ENCODE measurements around the gene TRIM72. TPM values are rescaled to one million over a fixed set of nuclear protein-coding genes. Genes with fewer than 3 reads are reported as not detected.

The TRIM72 gene
- total RNA-seq, 1 donor from 2014 or later = 2.4 TPM

DNA sequence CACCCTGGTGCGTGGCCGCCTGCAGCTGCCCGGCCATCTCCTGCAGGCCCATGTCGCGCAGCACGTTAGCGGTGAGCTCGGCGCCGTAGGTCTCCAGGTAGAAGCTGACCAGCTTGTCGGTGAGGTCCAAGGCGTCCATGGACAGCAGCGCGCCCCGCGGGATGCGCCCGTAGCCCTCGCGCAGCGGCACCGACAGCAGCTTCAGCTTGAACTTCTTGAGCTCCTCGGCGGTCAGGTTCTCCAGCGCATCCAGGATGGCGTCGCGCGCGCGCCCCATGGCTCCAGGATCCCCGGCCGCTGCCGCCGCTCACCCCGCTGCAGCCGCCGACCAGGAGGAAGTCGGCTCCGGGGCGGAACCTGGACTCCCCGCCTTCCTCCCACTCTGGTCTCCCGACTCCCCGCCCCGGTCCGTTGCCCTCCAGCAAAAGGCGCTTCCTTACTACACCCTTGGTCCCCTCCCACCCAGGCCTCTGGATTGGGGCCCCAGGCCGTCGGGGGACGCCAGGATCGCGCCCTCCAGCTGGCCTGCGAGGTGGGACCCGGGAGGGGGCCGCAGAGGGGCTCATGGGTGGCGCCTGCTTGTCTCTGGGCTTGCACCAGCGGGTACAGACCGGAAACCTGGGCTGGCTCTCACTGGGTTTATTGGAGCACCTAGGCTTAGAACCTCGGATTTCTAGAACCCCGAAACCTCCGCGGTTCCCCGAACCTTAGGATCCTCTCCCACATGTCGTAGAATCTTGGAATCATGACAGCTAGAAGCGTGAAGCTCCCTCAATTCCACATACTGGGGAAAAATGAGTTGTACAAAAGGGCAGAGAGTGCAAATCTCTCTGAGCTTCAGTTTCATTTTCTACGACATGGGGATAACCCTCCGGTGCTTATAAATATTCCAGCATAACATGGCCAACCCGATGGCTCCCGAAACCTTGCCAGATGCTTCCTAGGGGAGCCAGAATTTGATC, 11.2 kb upstream of the TRIM72 start, which contains the start of gene PYCARD:
PYCARD (minus strand) TSS at position 347 of the 962 bp plus-strand sequence; CDS start at position 277, 70 bp downstream.
- intact Hi-C loops (cut with DNase I) = no loop called here

DNA sequence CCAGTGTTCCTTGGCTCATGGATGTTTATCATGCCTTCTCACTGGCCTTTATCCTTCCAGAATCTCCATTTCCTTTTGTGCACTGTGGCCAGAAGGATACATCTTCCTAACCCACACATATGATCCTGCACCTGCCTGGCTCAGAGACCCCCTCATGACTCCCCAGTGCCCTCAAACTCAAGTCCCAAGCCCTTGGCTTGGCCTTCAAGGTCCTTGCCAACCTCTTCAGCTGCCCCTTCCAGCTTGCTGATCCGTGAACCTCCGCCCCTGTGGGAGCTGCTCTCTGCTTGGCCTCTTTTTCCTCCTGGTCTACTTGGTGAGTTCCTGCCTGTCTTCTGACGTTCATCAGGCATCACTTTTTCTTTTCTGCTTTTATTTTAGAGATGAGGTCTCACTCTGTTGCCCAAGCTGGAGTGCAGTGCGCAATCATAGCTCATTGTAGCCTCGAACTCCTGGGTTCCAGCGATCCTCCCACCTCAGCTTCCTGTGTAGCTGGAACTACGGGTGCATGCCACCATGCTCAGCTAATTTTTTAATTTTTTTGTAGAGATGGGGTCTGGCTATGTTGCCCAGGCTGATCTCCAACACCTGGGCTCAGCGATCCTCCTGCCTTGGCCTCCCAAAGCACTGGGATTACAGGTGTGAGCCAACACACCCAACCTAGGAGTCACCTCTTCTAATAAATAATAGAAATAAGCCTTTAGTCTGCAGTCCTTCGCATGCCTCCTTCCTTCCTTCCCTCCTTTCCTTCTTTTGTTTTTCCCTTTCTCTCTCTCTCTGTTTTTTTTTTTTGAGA, 8.8 kb upstream of the TRIM72 start:
- no peak for DNase-seq (ENCODE audit: low spot score)
- intact Hi-C loops (cut with DNase I) = no loop called here

More for the DNA sequence above, 11.2 kb upstream of the TRIM72 start, which contains the start of gene PYCARD:
- peak; percentile 85 for DNase-seq (ENCODE audit: low spot score)

DNA sequence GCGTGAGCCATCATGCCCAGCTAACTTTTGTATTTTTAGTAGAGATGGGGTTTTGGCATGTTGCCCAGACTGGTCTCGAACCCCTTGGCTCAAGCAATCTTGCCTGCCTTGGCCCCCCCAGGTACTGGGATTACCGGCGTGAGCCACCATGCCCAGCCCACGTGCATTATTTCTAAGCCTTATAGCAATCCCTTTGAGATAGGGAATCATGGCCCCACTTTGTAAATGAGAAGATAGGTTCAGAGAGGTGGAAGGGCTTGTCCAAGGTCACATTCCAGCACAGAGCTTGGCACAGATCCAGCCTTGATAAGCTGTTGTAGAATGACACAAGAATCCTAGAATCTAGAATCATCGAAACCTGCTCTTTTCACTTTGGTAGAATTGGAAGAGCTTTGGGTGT, 7.1 kb upstream of the TRIM72 start:
- intact Hi-C loops (cut with DNase I) = no loop called here

DNA sequence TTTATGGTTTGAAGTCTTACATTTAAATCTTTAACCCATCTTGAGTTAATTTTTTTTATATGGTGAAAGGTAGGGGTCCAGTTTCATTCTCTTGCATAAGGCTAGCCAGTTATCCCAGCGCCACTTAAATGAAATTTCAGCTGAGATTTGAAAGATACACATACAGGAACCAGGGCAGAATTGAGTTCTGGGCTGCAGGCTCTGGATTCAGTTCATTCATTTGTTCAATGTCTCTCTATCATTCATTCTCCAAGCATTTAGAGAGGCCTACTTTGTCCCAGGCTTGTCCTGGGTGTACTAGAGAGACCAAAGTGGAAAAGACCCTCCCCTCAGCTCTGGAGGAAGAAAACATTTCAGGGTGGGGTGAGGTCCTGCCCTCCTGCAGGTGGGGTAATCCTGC, 577 bp upstream of the TRIM72 start:
- no peak for DNase-seq (ENCODE audit: low spot score)
- intact Hi-C loops (cut with DNase I) = no loop called here

More for the DNA sequence above, 7.1 kb upstream of the TRIM72 start:
- no peak for DNase-seq (ENCODE audit: low spot score)

DNA sequence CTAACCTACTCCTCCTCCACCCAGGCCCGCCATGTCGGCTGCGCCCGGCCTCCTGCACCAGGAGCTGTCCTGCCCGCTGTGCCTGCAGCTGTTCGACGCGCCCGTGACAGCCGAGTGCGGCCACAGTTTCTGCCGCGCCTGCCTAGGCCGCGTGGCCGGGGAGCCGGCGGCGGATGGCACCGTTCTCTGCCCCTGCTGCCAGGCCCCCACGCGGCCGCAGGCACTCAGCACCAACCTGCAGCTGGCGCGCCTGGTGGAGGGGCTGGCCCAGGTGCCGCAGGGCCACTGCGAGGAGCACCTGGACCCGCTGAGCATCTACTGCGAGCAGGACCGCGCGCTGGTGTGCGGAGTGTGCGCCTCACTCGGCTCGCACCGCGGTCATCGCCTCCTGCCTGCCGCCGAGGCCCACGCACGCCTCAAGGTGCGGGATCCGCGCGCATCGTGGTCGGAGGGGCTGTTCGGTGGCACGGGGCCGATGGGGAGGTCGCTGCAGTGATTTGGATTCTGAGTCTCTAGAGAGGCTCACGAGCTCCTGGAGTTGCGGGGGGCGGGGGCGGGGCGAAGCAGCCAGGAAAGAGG, 878 bp downstream of the TRIM72 start:
- no peak for DNase-seq (ENCODE audit: low spot score)

DNA sequence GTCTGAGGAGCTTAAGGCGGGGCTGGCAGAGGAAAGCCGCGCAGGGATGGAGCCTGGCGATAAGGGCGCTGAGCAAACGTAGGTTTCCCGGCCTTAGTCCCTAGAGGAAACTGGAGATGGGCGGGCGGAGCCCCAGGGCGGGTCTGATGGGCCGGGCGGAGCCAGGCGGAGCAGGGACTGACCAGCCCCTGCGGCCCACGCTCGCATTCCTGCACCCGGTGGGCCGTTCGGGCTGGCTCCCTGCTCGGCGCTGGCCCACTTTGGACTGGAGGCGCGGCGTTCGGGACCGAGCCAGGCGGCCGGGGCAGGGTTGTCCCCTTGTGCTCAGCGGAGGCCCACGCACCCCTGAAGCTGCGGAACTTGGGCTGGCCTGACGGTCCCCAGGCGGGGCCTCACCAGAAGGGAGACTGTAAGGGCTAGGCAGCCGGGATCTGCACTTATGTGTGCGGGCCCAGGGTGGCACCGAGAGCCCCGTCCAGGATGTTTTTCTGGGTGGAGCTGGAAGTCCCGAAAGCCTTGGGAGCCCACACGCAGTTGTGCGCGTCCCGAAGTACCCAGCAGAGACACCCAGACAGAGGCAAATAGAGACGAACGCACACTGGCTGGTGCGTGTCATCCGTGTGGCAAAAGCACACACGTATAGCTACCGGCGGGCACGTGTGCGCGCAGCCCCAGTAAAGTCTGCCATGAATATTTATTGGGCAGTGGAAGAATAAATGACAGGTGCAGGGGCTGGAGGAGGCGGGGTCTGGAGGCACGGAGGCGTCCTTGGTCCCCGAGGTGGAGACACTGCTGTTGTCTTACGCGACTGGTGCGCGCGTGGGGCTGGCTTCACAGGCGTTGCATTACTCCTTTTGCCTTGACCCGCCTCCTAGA, 1.6 kb downstream of the TRIM72 start:
- no peak for DNase-seq (ENCODE audit: low spot score)
- intact Hi-C loops (cut with DNase I) = no loop called here

More for the DNA sequence above, 878 bp downstream of the TRIM72 start:
- intact Hi-C loops (cut with DNase I) = no loop called here

DNA sequence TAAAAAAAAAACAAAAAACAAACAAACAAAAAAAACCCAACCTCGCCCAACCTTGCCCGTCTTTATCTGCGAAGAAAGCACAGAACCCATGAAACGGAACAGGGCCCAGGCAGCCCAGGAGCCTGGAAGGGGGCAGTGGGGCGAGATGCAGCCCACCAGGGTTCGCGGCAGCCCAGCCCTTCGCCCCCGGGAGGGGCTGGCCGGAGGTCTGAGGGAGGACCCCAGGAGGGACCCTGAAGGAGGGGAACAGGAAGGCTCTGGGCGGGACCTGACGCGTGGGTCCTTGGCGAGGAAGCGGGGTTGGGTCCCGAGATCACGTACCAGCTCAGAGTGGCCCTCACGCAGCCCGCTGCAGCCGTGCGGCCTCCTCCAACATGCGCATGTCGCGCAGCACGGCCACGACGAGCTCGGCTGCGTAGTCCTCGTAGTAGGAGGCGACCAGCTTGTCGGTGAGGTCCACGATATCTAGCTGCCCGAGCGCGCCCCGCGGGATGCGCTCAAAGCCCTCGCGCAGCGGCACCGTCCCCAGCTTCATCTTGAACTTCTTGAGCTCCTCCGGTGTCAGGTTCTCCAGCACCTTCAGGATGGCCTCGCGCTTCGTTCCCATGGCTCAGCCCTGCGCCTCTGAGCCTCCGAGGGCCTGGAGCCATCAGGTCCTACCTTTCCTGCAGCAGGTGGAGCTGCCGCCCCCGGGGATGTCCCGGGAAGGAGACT, 2.7 kb downstream of the TRIM72 start, which contains the start of gene PYDC1:
PYDC1 (minus strand) TSS at position 714 of the 714 bp plus-strand sequence; CDS start at position 607, 107 bp downstream.
- no peak for DNase-seq (ENCODE audit: low spot score)
- intact Hi-C loops (cut with DNase I) = no loop called here

DNA sequence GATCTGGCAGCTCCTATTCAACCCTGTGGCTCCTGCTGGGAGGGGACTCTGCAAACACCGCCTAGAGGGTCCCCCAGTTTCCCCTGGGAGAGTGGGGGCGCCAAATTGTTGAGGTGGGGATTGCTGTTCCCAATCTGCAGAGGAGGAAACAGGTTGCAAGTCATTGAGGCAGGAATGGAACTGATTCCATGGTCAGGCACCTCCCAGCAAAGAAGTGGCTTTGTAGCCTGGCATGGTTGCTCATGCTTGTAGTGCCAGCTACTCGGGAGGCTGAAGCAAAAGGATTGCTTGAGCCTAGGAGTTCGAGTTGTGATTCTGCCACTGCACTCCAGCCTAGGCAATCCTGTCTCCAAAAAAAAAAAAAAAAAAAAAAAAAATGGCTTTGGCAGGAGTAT, 3.2 kb downstream of the TRIM72 start:
- intact Hi-C loops (cut with DNase I) = no loop called here
- no peak for DNase-seq (ENCODE audit: low spot score)

- DNase-seq (ENCODE audit: low spot score) = no peak
- intact Hi-C loops (cut with DNase I) = no loop called here
Observed at GRCh38 chr16:31219154-31219741, 5.3 kb downstream of the TRIM72 start.

- DNase-seq (ENCODE audit: low spot score) = no peak
- intact Hi-C loops (cut with DNase I) = no loop called here
Observed at GRCh38 chr16:31221357-31222160, 7.6 kb downstream of the TRIM72 start.

- no peak for DNase-seq (ENCODE audit: low spot score)
- intact Hi-C loops (cut with DNase I) = no loop called here
Observed at GRCh38 chr16:31223044-31223443, 9.1 kb downstream of the TRIM72 start.

- no peak for DNase-seq (ENCODE audit: low spot score)
- intact Hi-C loops (cut with DNase I) = no loop called here
Observed at GRCh38 chr16:31224092-31224955, 10.4 kb downstream of the TRIM72 start.

GRCh38 chr16:31225193-31225592, 11.3 kb downstream of the TRIM72 start:
- DNase-seq (ENCODE audit: low spot score) = no peak
- intact Hi-C loops (cut with DNase I) = no loop called here

GRCh38 chr16:31228206-31228605, 14.3 kb downstream of the TRIM72 start:
- DNase-seq (ENCODE audit: low spot score) = no peak
- intact Hi-C loops (cut with DNase I) = no loop called here

- intact Hi-C loops (cut with DNase I) = no loop called here
- DNase-seq (ENCODE audit: low spot score) = no peak
Observed at GRCh38 chr16:31229501-31229900, 15.6 kb downstream of the TRIM72 start.

- intact Hi-C loops (cut with DNase I) = no loop called here
- no peak for DNase-seq (ENCODE audit: low spot score)
Observed at GRCh38 chr16:31238041-31238440, 24.1 kb downstream of the TRIM72 start.

Measured in cardiac septum (tissue), 1 donor.